Activated naive CD4-positive, alpha-beta T cell treated with anti-CD3 and anti-CD28 coated beads, Interleukin-2, amount 50 U/mL, for 72 hours (primary cell): ENCODE results near the gene SUCLG2. TPM values are rescaled to one million over a fixed set of nuclear protein-coding genes. Genes with fewer than 3 reads are reported as not detected.

Experiments used
- ATAC-seq, 2 donors: fragments of 150-1000 bp; cut with Tn5 transposase; 2 replicates each; pipeline ENCODE4 v1.10.0; 2021; ENCODE audit warnings: mild to moderate bottlenecking in 2 of 2, moderate library complexity in 2 of 2
- DNase-seq, 2 donors: peaks; one replicate each; pipeline ENCODE4 v3.0.0; 2021 to 2022; ENCODE audit warnings: low spot score in 2 of 2
- H3K27ac Mint-ChIP-seq, 2 donors: one replicate each; pipeline ENCODE4 v1.8.0; 2022; ENCODE audit warnings: mild to moderate bottlenecking in 2 of 2, mixed read lengths in 2 of 2
- H3K36me3 Mint-ChIP-seq, 2 donors: one replicate each; pipeline ENCODE4 v1.8.0; 2022; ENCODE audit warnings: mixed read lengths in 2 of 2
- H3K9me3 Mint-ChIP-seq, 2 donors: one replicate each; pipeline ENCODE4 v1.8.0; 2022; ENCODE audit warnings: mixed read lengths in 2 of 2
- total RNA-seq, 2 donors: library from RNA; stranded (reverse); gene quantifications; one replicate each; pipeline ENCODE4 v1.2.3, GENCODE V29; 2022

Gene SUCLG2
- total RNA-seq, 2 donors from 2014 or later, result 48.1 to 70.6 TPM

GRCh38 chr3:67524046-67524445, 130.4 kb downstream of the SUCLG2 start:
- Mint-ChIP-seq H3K27ac (peak overlapping the region in 1 of 2 donors; percentile 20), H3K9me3 (no peaks in the 10 kb centered on the region), H3K36me3 (peaks cover 19 to 25% of the 10 kb centered on the region in 2 donors)
- ATAC-seq (no peak), DNase-seq (no peak)

- H3K27ac Mint-ChIP-seq, result no peak overlapping the region
- H3K9me3 Mint-ChIP-seq, result no peaks in the 10 kb centered on the region
- ATAC-seq (no peak), DNase-seq (no peak)
- peaks cover 8 to 10% of the 10 kb centered on the region in 2 donors for H3K36me3 Mint-ChIP-seq
Observed at GRCh38 chr3:67522081-67522480, 132.3 kb downstream of the SUCLG2 start.

- H3K36me3 Mint-ChIP-seq, result peaks cover 3 to 8% of the 10 kb centered on the region in 2 donors
- no peak overlapping the region for H3K27ac Mint-ChIP-seq
- no peaks in the 10 kb centered on the region for H3K9me3 Mint-ChIP-seq
- DNase-seq, result no peak
- no peak for ATAC-seq
Observed at GRCh38 chr3:67521053-67521646, 133.3 kb downstream of the SUCLG2 start.

- no peak for DNase-seq
- Mint-ChIP-seq H3K9me3 (no peaks in the 10 kb centered on the region), H3K27ac (no peak overlapping the region), H3K36me3 (peaks cover 7 to 9% of the 10 kb centered on the region in 2 donors)
- ATAC-seq, result no peak
Observed at GRCh38 chr3:67518236-67518635, 136.2 kb downstream of the SUCLG2 start.

GRCh38 chr3:67517781-67518180, 136.6 kb downstream of the SUCLG2 start:
- Mint-ChIP-seq H3K36me3 (peaks cover 7 to 11% of the 10 kb centered on the region in 2 donors), H3K27ac (no peak overlapping the region), H3K9me3 (no peaks in the 10 kb centered on the region)
- ATAC-seq (no peak), DNase-seq (no peak)

GRCh38 chr3:67516496-67516895, 137.9 kb downstream of the SUCLG2 start:
- no peak overlapping the region for H3K27ac Mint-ChIP-seq
- H3K9me3 Mint-ChIP-seq, result no peaks in the 10 kb centered on the region
- no peak for DNase-seq
- peaks cover 7 to 15% of the 10 kb centered on the region in 2 donors for H3K36me3 Mint-ChIP-seq
- no peak for ATAC-seq

GRCh38 chr3:67515778-67516177, 138.6 kb downstream of the SUCLG2 start:
- ATAC-seq, result no peak
- no peaks in the 10 kb centered on the region for H3K9me3 Mint-ChIP-seq
- H3K36me3 Mint-ChIP-seq, result peaks cover 12 to 15% of the 10 kb centered on the region in 2 donors
- DNase-seq, result no peak
- H3K27ac Mint-ChIP-seq, result peak overlapping the region in 1 of 2 donors; percentile 77

GRCh38 chr3:67509471-67510075, 144.8 kb downstream of the SUCLG2 start:
- Mint-ChIP-seq H3K36me3 (peaks cover 23 to 26% of the 10 kb centered on the region in 2 donors), H3K27ac (no peak overlapping the region), H3K9me3 (no peaks in the 10 kb centered on the region)
- no peak for ATAC-seq
- no peak for DNase-seq

- Mint-ChIP-seq H3K9me3 (no peaks in the 10 kb centered on the region), H3K36me3 (peaks cover 15 to 21% of the 10 kb centered on the region in 2 donors), H3K27ac (peak overlapping the region in 1 of 2 donors; percentile 36)
- DNase-seq, result no peak
- ATAC-seq, result no peak
Observed at GRCh38 chr3:67507584-67507983, 146.8 kb downstream of the SUCLG2 start.

GRCh38 chr3:67500709-67501108, 153.7 kb downstream of the SUCLG2 start:
- ATAC-seq, result no peak
- DNase-seq, result no peak
- no peak overlapping the region for H3K27ac Mint-ChIP-seq
- H3K9me3 Mint-ChIP-seq, result no peaks in the 10 kb centered on the region
- peaks cover 10 to 14% of the 10 kb centered on the region in 2 donors for H3K36me3 Mint-ChIP-seq

- Mint-ChIP-seq H3K36me3 (peaks cover 16 to 33% of the 10 kb centered on the region in 2 donors), H3K9me3 (no peaks in the 10 kb centered on the region), H3K27ac (no peak overlapping the region)
- DNase-seq (no peak), ATAC-seq (no peak)
Observed at GRCh38 chr3:67497746-67498145, 156.7 kb downstream of the SUCLG2 start.

GRCh38 chr3:67495751-67496150, 158.7 kb downstream of the SUCLG2 start:
- peaks cover 16 to 38% of the 10 kb centered on the region in 2 donors for H3K36me3 Mint-ChIP-seq
- ATAC-seq, result no peak
- no peak overlapping the region for H3K27ac Mint-ChIP-seq
- DNase-seq, result no peak
- H3K9me3 Mint-ChIP-seq, result no peaks in the 10 kb centered on the region

GRCh38 chr3:67493808-67494207, 160.6 kb downstream of the SUCLG2 start:
- H3K9me3 Mint-ChIP-seq, result no peaks in the 10 kb centered on the region
- no peak for ATAC-seq
- DNase-seq, result no peak
- H3K36me3 Mint-ChIP-seq, result peaks cover 16 to 43% of the 10 kb centered on the region in 2 donors
- no peak overlapping the region for H3K27ac Mint-ChIP-seq

GRCh38 chr3:67490658-67491057, 163.8 kb downstream of the SUCLG2 start:
- ATAC-seq, result peak in 1 of 2 donors; percentile 49
- Mint-ChIP-seq H3K36me3 (peaks cover 13 to 36% of the 10 kb centered on the region in 2 donors), H3K27ac (peak overlapping the region in 1 of 2 donors; percentile 65), H3K9me3 (no peaks in the 10 kb centered on the region)
- no peak for DNase-seq

- no peaks in the 10 kb centered on the region for H3K9me3 Mint-ChIP-seq
- ATAC-seq, result no peak
- H3K27ac Mint-ChIP-seq, result no peak overlapping the region
- H3K36me3 Mint-ChIP-seq, result peaks cover 6 to 31% of the 10 kb centered on the region in 2 donors
- no peak for DNase-seq
Observed at GRCh38 chr3:67489816-67490215, 164.6 kb downstream of the SUCLG2 start.

GRCh38 chr3:67487564-67488114, 166.8 kb downstream of the SUCLG2 start:
- Mint-ChIP-seq H3K9me3 (no peaks in the 10 kb centered on the region), H3K36me3 (peaks cover 13 to 33% of the 10 kb centered on the region in 2 donors), H3K27ac (no peak overlapping the region)
- no peak for DNase-seq
- ATAC-seq, result no peak

- no peak overlapping the region for H3K27ac Mint-ChIP-seq
- ATAC-seq (no peak), DNase-seq (no peak)
- peaks cover 15 to 33% of the 10 kb centered on the region in 2 donors for H3K36me3 Mint-ChIP-seq
- H3K9me3 Mint-ChIP-seq, result no peaks in the 10 kb centered on the region
Observed at GRCh38 chr3:67486883-67487282, 167.5 kb downstream of the SUCLG2 start.

- Mint-ChIP-seq H3K36me3 (peaks cover 23 to 37% of the 10 kb centered on the region in 2 donors), H3K9me3 (no peaks in the 10 kb centered on the region), H3K27ac (peak overlapping the region in 1 of 2 donors; percentile 57)
- DNase-seq (no peak), ATAC-seq (no peak)
Observed at GRCh38 chr3:67484085-67484484, 170.3 kb downstream of the SUCLG2 start.
